A204.1 (cell line): ENCODE data around the gene USO1.

Experiments used
- FAIRE-seq: peaks from 2 replicates; lab custom pipeline; 2012; peaks lifted over from hg19 to GRCh38; lab: Jason Lieb, UNC

The USO1 gene

DNA sequence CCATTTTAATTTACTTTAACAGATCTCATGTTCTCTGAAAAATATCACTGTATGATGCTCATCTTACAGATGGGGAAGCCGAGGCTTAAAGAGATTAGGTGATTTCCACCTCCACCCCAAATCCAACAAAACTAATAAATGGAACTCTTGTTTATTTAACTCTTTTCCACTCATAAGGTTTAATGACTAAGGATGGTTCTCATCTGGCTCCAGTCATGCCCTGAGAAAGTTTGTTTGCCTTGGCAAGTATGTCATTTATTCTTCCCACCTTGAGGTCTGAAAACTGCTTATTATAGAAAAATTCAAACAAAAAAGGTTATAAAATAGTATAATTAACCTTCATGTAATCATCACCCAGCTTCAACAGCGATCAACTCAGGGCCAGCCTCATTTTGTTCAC is 121.6 kb downstream of the USO1 start:
- no peak for FAIRE-seq

DNA sequence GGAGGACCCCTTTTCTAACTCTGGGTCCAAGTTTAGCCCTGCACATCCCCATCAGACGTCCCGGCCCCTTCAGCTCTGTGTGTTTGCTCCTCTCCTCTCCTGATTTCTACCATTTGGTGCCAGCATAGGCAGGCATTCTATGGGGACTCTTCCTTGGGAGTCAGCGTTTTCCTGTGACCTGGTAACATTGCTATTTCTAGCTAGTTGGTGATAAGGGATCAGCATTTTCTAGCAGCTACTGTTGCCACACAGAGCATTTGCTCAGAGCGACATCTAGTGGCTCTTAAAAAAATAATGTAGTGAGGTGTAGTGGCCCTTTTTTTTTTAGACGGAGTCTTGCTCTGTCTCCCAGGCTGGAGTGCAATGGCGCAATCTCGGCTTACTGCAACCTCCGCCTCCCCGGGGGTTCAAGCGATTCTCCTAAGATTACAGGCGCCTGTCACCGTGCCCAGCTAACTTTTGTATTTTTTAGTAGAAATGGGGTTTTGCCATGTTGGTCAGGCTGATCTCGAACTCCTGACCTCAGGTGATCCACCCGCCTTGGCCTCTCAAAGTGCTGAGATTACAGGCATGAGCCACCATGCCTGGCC is 123.9 kb downstream of the USO1 start:
- FAIRE-seq, result peak; percentile 11

GRCh38 chr4:75848891-75849290 is 124.5 kb downstream of the USO1 start:
- no peak for FAIRE-seq

DNA sequence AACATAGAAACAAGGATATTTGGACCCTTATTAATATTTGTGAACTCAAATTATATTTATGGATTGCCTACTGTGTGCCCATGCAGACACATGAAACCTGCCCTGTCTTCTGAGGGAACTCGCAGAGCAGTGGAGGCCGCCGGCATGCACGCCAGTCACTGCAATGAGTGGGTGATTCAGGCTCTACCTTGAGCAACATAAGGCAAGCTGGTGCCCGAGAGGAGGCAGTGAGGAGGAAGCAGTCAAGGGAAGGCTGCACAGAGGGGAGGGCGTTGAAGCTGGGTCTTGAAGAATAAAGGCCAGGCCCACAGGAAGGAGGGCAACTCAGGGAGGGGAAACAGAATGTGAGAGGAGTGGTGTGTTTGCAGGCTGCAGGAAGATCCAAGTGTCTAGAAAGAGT is 125.1 kb downstream of the USO1 start:
- FAIRE-seq, result no peak

- no peak for FAIRE-seq
Observed at GRCh38 chr4:75858721-75859120, 134.3 kb downstream of the USO1 start.

DNA sequence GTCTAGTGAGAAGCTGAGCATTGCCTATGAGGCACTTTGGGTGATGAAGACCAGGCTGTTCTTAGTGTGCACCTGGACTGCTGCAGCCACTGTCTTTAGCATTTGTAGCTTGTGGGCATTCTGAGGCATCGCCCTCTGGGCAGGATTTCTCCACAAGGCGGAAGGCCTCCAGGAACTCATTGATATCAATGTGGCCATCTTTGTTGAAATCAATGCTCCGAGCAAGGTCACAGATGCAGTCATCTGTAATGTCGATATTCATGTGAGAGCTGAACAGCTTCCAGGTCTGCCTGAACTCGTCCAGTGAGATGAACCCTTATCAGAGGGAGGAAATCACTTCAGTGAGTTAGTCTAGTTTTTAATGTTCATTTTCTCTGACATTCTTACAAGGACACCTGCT is 136.2 kb downstream of the USO1 start:
- no peak for FAIRE-seq
